WTC11 (cell line): ENCODE measurements around the gene TBC1D14. TPM values are rescaled to one million over a fixed set of nuclear protein-coding genes. Genes with fewer than 3 reads are reported as not detected.

Experiments used
- ATAC-seq: fragments of 200-7000 bp; cut with Tn5 transposase; 2 replicates; pipeline ENCODE4 v1.10.0; 2021; ENCODE audit warnings: mild to moderate bottlenecking, moderate library complexity
- CTCF ChIA-PET: fragments of 300-600 bp; sonication (Branson Sonifier 250); formaldehyde crosslinking; loops from one replicate; lab custom pipeline; 2021; ENCODE audit warnings: antibody characterized with exemption; lab: Charles Lee
- POLR2A ChIA-PET: fragments of 350-600 bp; sonication (Branson Sonifier 250); formaldehyde crosslinking; loops from one replicate; lab custom pipeline; 2021; ENCODE audit warnings: antibody characterized with exemption; lab: Charles Lee
- DNase-seq: peaks from one replicate; pipeline ENCODE4 v3.0.0; 2021; ENCODE audit warnings: low spot score
- H3K27ac Mint-ChIP-seq: 2 replicates; pipeline ENCODE4 v1.8.0; 2021; ENCODE audit warnings: mixed read lengths
- H3K27me3 Mint-ChIP-seq: 2 replicates; pipeline ENCODE4 v1.8.0; 2021; ENCODE audit warnings: low read depth, mild to moderate bottlenecking, moderate library complexity, mixed read lengths
- H3K36me3 Mint-ChIP-seq: 2 replicates; pipeline ENCODE4 v1.8.0; 2021; ENCODE audit warnings: mixed read lengths
- H3K4me1 Mint-ChIP-seq: 2 replicates; pipeline ENCODE4 v1.8.0; 2022; ENCODE audit warnings: mixed read lengths
- H3K4me3 Mint-ChIP-seq: 2 replicates; pipeline ENCODE4 v1.8.0; 2021; ENCODE audit warnings: mild to moderate bottlenecking, moderate library complexity, mixed read lengths
- H3K9me3 Mint-ChIP-seq: 2 replicates; pipeline ENCODE4 v1.8.0; 2021; ENCODE audit warnings: mixed read lengths
- CBFB ChIP-seq: sonication (generic); formaldehyde crosslinking; IDR thresholded peaks from 2 replicates; pipeline ENCODE4 v1.8.1; 2022; ENCODE audit warnings: mild to moderate bottlenecking, low read depth, missing genetic modification reagents
- CREM ChIP-seq: sonication (generic); formaldehyde crosslinking; IDR thresholded peaks from 2 replicates; pipeline ENCODE4 v1.8.1; 2022; ENCODE audit warnings: mild to moderate bottlenecking, missing genetic modification reagents, moderate library complexity
- FOXK1 ChIP-seq: sonication (generic); formaldehyde crosslinking; IDR thresholded peaks from 2 replicates; pipeline ENCODE4 v1.8.0; 2022; ENCODE audit warnings: mild to moderate bottlenecking, moderate library complexity, missing genetic modification reagents
- FOXP1 ChIP-seq: sonication (generic); formaldehyde crosslinking; IDR thresholded peaks from 2 replicates; pipeline ENCODE4 v1.8.0; 2022; ENCODE audit warnings: missing genetic modification reagents, mild to moderate bottlenecking, moderate library complexity, borderline replicate concordance
- GABPB1 ChIP-seq: sonication (generic); formaldehyde crosslinking; IDR thresholded peaks from 2 replicates; pipeline ENCODE4 v1.8.1; 2023; ENCODE audit warnings: mild to moderate bottlenecking, missing genetic modification reagents
- GRHL2 ChIP-seq: fragments of 250-450 bp; sonication (Bioruptor Pico); IDR thresholded peaks from 2 replicates; pipeline ENCODE4 v1.8.0; 2022; ENCODE audit warnings: mild to moderate bottlenecking, moderate library complexity; ENCODE audit not compliant: insufficient replicate concordance, severe bottlenecking
- IRF2 ChIP-seq: sonication (generic); formaldehyde crosslinking; IDR thresholded peaks from 2 replicates; pipeline ENCODE4 v1.8.0; 2022; ENCODE audit warnings: low read depth, missing genetic modification reagents, borderline replicate concordance
- JUN ChIP-seq: sonication (generic); formaldehyde crosslinking; IDR thresholded peaks from 2 replicates; pipeline ENCODE4 v1.8.0; 2023; ENCODE audit warnings: mild to moderate bottlenecking, missing genetic modification reagents
- MAX ChIP-seq: sonication (generic); formaldehyde crosslinking; IDR thresholded peaks from 2 replicates; pipeline ENCODE4 v1.8.0; 2022; ENCODE audit warnings: mild to moderate bottlenecking, missing genetic modification reagents
- MLX ChIP-seq: sonication (generic); formaldehyde crosslinking; IDR thresholded peaks from 2 replicates; pipeline ENCODE4 v1.8.1; 2023; ENCODE audit warnings: mild to moderate bottlenecking, missing genetic modification reagents, moderate library complexity
- MYBL2 ChIP-seq: sonication (generic); formaldehyde crosslinking; IDR thresholded peaks from 2 replicates; pipeline ENCODE4 v1.8.1; 2023; ENCODE audit warnings: mild to moderate bottlenecking, moderate library complexity, missing genetic modification reagents
- NFATC4 ChIP-seq: fragments of 250-450 bp; sonication (Bioruptor Pico); IDR thresholded peaks from 2 replicates; pipeline ENCODE4 v1.9.0; 2021; ENCODE audit warnings: mild to moderate bottlenecking
- NFE2L1 ChIP-seq: sonication (generic); formaldehyde crosslinking; IDR thresholded peaks from 2 replicates; pipeline ENCODE4 v1.8.1; 2023; ENCODE audit warnings: missing genetic modification reagents
- RELA ChIP-seq: sonication (generic); formaldehyde crosslinking; IDR thresholded peaks from 2 replicates; pipeline ENCODE4 v1.8.1; 2022; ENCODE audit warnings: missing genetic modification reagents, mild to moderate bottlenecking, borderline replicate concordance
- SP1 ChIP-seq: sonication (generic); formaldehyde crosslinking; conservative IDR thresholded peaks from 2 replicates; pipeline ENCODE4 v1.8.1; 2022; ENCODE audit warnings: missing genetic modification reagents
- TEAD1 ChIP-seq: sonication (generic); formaldehyde crosslinking; IDR thresholded peaks from 2 replicates; pipeline ENCODE4 v1.8.0; 2022; ENCODE audit warnings: mild to moderate bottlenecking, missing genetic modification reagents
- USF2 ChIP-seq: sonication (generic); formaldehyde crosslinking; IDR thresholded peaks from 2 replicates; pipeline ENCODE4 v1.8.1; 2023; ENCODE audit warnings: mild to moderate bottlenecking, missing genetic modification reagents, moderate library complexity
- ZNF138 ChIP-seq: sonication (generic); formaldehyde crosslinking; conservative IDR thresholded peaks from 2 replicates; pipeline ENCODE4 v1.8.1; 2022; ENCODE audit warnings: mild to moderate bottlenecking, moderate library complexity, missing genetic modification reagents
- ZNF232 ChIP-seq: sonication (generic); formaldehyde crosslinking; IDR thresholded peaks from 2 replicates; pipeline ENCODE4 v1.8.0; 2022; ENCODE audit warnings: mild to moderate bottlenecking, missing genetic modification reagents
- ZNF416 ChIP-seq: fragments of 250-450 bp; sonication (Bioruptor Pico); IDR thresholded peaks from 2 replicates; pipeline ENCODE4 v1.9.0; 2021; ENCODE audit warnings: mild to moderate bottlenecking, inconsistent platforms
- total RNA-seq: library from RNA; stranded (reverse); gene quantifications from 3 replicates; pipeline ENCODE4 v1.2.3, GENCODE V29; 2021
- TF ChIP-seq, protein P1 (sequence below): sonication (generic); formaldehyde crosslinking; IDR thresholded peaks from 2 replicates; pipeline ENCODE4 v1.8.0; 2022; ENCODE audit warnings: mild to moderate bottlenecking, missing genetic modification reagents
- TF ChIP-seq, protein P2 (sequence below): sonication (generic); formaldehyde crosslinking; IDR thresholded peaks from 2 replicates; pipeline ENCODE4 v1.8.1; 2022; ENCODE audit warnings: low read depth, mild to moderate bottlenecking, moderate library complexity, missing genetic modification reagents, borderline replicate concordance

TBC1D14 gene
- total RNA-seq, 1 experiment from 2014 or later, result 45.1 TPM

- no peaks in the 10 kb centered on the region for H3K36me3 Mint-ChIP-seq
- TF ChIP-seq JUN (CRISPR knock-in tag) (no peak), ZNF232 (CRISPR knock-in tag) (no peak)
- H3K27ac Mint-ChIP-seq, result peak overlapping the region; percentile 95
- ATAC-seq (peak; percentile 8), DNase-seq (no peak)
- CTCF ChIA-PET, result interaction anchor here (0.8 to 3.0 kb wide), 12 partner anchors 12 to 166 kb away, joined by 3 to 47 read pairs (median 4); partner anchors contain the start of genes GRPEL1, TADA2B and TBC1D14
- POLR2A ChIA-PET, result interaction anchor here (1.0 to 2.2 kb wide), 4 partner anchors 12 to 203 kb away, joined by 3 to 12 read pairs (median 5); partner anchors contain the start of gene TBC1D14
- no peaks in the 10 kb centered on the region; the same call in 1 of the 2 replicates for H3K27me3 Mint-ChIP-seq
- H3K4me1 Mint-ChIP-seq, result peaks cover 40% of the 10 kb centered on the region
- H3K9me3 Mint-ChIP-seq, result no peaks in the 10 kb centered on the region
- peak overlapping the region; percentile 89 for H3K4me3 Mint-ChIP-seq
These were observed 76.6 kb downstream of the TBC1D14 start for GRCh38 chr4:6986072-6986780.

GRCh38 chr4:6986781-6987587 is 77.4 kb downstream of the TBC1D14 start:
- peaks cover 40% of the 10 kb centered on the region for H3K4me1 Mint-ChIP-seq
- H3K4me3 Mint-ChIP-seq, result peak overlapping the region; percentile 99
- no peaks in the 10 kb centered on the region for H3K9me3 Mint-ChIP-seq
- DNase-seq (peak; percentile 94), ATAC-seq (peak; percentile 89)
- POLR2A ChIA-PET, result interaction anchor here (1.0 to 2.2 kb wide), 4 partner anchors 13 to 203 kb away, joined by 3 to 12 read pairs (median 5); partner anchors contain the start of gene TBC1D14
- H3K27ac Mint-ChIP-seq, result peak overlapping the region; percentile 99
- TF ChIP-seq NFE2L1 (CRISPR knock-in tag) (0 out of 2 replicates have a peak, but pooled peaks have one; percentile 33), ZNF416 (CRISPR knock-in tag) (0 out of 2 replicates have a peak, but pooled peaks have one; percentile 31), RELA (peak; percentile 81; the same call in 1 of the 2 replicates), CREM (CRISPR knock-in tag) (0 out of 2 replicates have a peak, but pooled peaks have one; percentile 34), IRF2 (CRISPR knock-in tag) (no peak), FOXK1 (CRISPR knock-in tag) (peak; percentile 59), MLX (CRISPR knock-in tag) (no peak), GRHL2 (CRISPR knock-in tag) (no peak), MYBL2 (CRISPR knock-in tag) (peak; percentile 28; the same call in 1 of the 2 replicates), FOXP1 (CRISPR knock-in tag) (peak; percentile 65; the same call in 1 of the 2 replicates), NFATC4 (CRISPR knock-in tag) (no peak), CBFB (CRISPR knock-in tag) (0 out of 2 replicates have a peak, but pooled peaks have one; percentile 25), ZNF138 (CRISPR knock-in tag) (no peak), MAX (CRISPR knock-in tag) (peak; percentile 82; the same call in 1 of the 2 replicates), GABPB1 (CRISPR knock-in tag) (peak; percentile 26; the same call in 1 of the 2 replicates), TEAD1 (peak; percentile 78; the same call in 1 of the 2 replicates), USF2 (CRISPR knock-in tag) (peak; percentile 63), SP1 (CRISPR knock-in tag) (peak; percentile 100)
- TF ChIP-seq, protein P1, sequence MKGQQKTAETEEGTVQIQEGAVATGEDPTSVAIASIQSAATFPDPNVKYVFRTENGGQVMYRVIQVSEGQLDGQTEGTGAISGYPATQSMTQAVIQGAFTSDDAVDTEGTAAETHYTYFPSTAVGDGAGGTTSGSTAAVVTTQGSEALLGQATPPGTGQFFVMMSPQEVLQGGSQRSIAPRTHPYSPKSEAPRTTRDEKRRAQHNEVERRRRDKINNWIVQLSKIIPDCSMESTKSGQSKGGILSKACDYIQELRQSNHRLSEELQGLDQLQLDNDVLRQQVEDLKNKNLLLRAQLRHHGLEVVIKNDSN (CRISPR knock-in tag), result peak; percentile 59; the same call in 1 of the 2 replicates
- TF ChIP-seq, protein P2, sequence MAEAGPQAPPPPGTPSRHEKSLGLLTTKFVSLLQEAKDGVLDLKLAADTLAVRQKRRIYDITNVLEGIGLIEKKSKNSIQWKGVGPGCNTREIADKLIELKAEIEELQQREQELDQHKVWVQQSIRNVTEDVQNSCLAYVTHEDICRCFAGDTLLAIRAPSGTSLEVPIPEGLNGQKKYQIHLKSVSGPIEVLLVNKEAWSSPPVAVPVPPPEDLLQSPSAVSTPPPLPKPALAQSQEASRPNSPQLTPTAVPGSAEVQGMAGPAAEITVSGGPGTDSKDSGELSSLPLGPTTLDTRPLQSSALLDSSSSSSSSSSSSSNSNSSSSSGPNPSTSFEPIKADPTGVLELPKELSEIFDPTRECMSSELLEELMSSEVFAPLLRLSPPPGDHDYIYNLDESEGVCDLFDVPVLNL, result no peak
- no peaks in the 10 kb centered on the region for H3K36me3 Mint-ChIP-seq
- CTCF ChIA-PET, result interaction anchor here (0.7 to 3.0 kb wide), 16 partner anchors 13 to 268 kb away, joined by 3 to 47 read pairs (median 4); partner anchors contain the start of genes GRPEL1, TADA2B and TBC1D14
- no peaks in the 10 kb centered on the region; the same call in 1 of the 2 replicates for H3K27me3 Mint-ChIP-seq
